ENCODE results near the gene P3H1. TPM values are rescaled to one million over a fixed set of nuclear protein-coding genes. Genes with fewer than 3 reads are reported as not detected.

Gene P3H1
- total and polyA plus RNA-seq, 4 donors: 31.0 to 49.0 (median 35.0) TPM

GRCh38 chr1:42748021-42748420 is 18.8 kb downstream of the P3H1 start:
- Histone ChIP-seq H3K9ac (ENCODE audit: insufficient read depth in 1 of 2, low read length in 2 of 2) (no peak overlapping the region), H3K36me3 (ENCODE audit: control insufficient read depth in 4 of 4, insufficient read depth in 4 of 4, low read length in 4 of 4) (peaks cover 7 to 46% (median 34%) of the 10 kb centered on the region in 4 donors), H3K27ac (ENCODE audit: low read depth in 1 of 2, low read length in 1 of 2) (no peak overlapping the region), H3K27me3 (ENCODE audit: control insufficient read depth in 3 of 3, insufficient read depth in 3 of 3, low read length in 2 of 3) (no peaks in the 10 kb centered on the region), H3K9me3 (ENCODE audit: control insufficient read depth in 4 of 4, insufficient read depth in 3 of 4, low read length in 3 of 4) (no peaks in the 10 kb centered on the region), H3K4me3 (no peak overlapping the region), H3K4me1 (ENCODE audit: control insufficient read depth in 5 of 5, insufficient read depth in 5 of 5, low read length in 5 of 5) (no peaks in the 10 kb centered on the region)
- no peak for DNase-seq
- ATAC-seq (ENCODE audit: insufficient read depth, low FRiP score): no peak
- TF ChIP-seq, protein P1, sequence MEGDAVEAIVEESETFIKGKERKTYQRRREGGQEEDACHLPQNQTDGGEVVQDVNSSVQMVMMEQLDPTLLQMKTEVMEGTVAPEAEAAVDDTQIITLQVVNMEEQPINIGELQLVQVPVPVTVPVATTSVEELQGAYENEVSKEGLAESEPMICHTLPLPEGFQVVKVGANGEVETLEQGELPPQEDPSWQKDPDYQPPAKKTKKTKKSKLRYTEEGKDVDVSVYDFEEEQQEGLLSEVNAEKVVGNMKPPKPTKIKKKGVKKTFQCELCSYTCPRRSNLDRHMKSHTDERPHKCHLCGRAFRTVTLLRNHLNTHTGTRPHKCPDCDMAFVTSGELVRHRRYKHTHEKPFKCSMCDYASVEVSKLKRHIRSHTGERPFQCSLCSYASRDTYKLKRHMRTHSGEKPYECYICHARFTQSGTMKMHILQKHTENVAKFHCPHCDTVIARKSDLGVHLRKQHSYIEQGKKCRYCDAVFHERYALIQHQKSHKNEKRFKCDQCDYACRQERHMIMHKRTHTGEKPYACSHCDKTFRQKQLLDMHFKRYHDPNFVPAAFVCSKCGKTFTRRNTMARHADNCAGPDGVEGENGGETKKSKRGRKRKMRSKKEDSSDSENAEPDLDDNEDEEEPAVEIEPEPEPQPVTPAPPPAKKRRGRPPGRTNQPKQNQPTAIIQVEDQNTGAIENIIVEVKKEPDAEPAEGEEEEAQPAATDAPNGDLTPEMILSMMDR (IDR thresholded peaks at IDR 0.05; ENCODE audit: control extremely low read depth, extremely low read depth): no peak
- WGBS, 2 donors: 86 to 89% methylated on average over 10 of the region's 10 CpGs

- Histone ChIP-seq H3K4me3 (no peak overlapping the region), H3K36me3 (ENCODE audit: control insufficient read depth in 4 of 4, insufficient read depth in 4 of 4, low read length in 4 of 4) (peaks cover 2 to 42% (median 26%) of the 10 kb centered on the region in 4 donors), H3K9ac (ENCODE audit: insufficient read depth in 1 of 2, low read length in 2 of 2) (no peak overlapping the region), H3K4me1 (ENCODE audit: control insufficient read depth in 5 of 5, insufficient read depth in 5 of 5, low read length in 5 of 5) (no peaks in the 10 kb centered on the region), H3K27me3 (ENCODE audit: control insufficient read depth in 3 of 3, insufficient read depth in 3 of 3, low read length in 2 of 3) (no peaks in the 10 kb centered on the region), H3K9me3 (ENCODE audit: control insufficient read depth in 4 of 4, insufficient read depth in 3 of 4, low read length in 3 of 4) (no peaks in the 10 kb centered on the region), H3K27ac (ENCODE audit: low read depth in 1 of 2, low read length in 1 of 2) (no peak overlapping the region)
- TF ChIP-seq, protein P1 (IDR thresholded peaks at IDR 0.05; ENCODE audit: control extremely low read depth, extremely low read depth): peak; percentile 25
- ATAC-seq (ENCODE audit: insufficient read depth, low FRiP score) (no peak), DNase-seq (peak; percentile 63 to 74 (median 68))
- 52 to 53% methylated on average over 14 of the region's 14 CpGs for WGBS, 2 donors
Measured at GRCh38 chr1:42747125-42747524, 19.7 kb downstream of the P3H1 start.

GRCh38 chr1:42746436-42747105 is 20.3 kb downstream of the P3H1 start:
- TF ChIP-seq, protein P1 (IDR thresholded peaks at IDR 0.05; ENCODE audit: control extremely low read depth, extremely low read depth): no peak
- H3K9me3 ChIP-seq (ENCODE audit: control insufficient read depth in 4 of 4, insufficient read depth in 3 of 4, low read length in 3 of 4): no peaks in the 10 kb centered on the region
- no peak overlapping the region for H3K4me3 ChIP-seq
- DNase-seq (no peak), ATAC-seq (ENCODE audit: insufficient read depth, low FRiP score) (no peak)
- no peaks in the 10 kb centered on the region for H3K27me3 ChIP-seq (ENCODE audit: control insufficient read depth in 3 of 3, insufficient read depth in 3 of 3, low read length in 2 of 3)
- H3K27ac ChIP-seq (ENCODE audit: low read depth in 1 of 2, low read length in 1 of 2): no peak overlapping the region
- 95 to 96% methylated on average over 12 of the region's 12 CpGs for WGBS, 2 donors
- H3K9ac ChIP-seq (ENCODE audit: insufficient read depth in 1 of 2, low read length in 2 of 2): no peak overlapping the region
- peaks cover 0 to 4% (median 0%) of the 10 kb centered on the region in 5 donors for H3K4me1 ChIP-seq (ENCODE audit: control insufficient read depth in 5 of 5, insufficient read depth in 5 of 5, low read length in 5 of 5)
- H3K36me3 ChIP-seq (ENCODE audit: control insufficient read depth in 4 of 4, insufficient read depth in 4 of 4, low read length in 4 of 4): peaks cover 0 to 37% (median 20%) of the 10 kb centered on the region in 4 donors

All from lung (tissue), 12 donors.